ENCODE measurements around the gene ASB7. TPM values are rescaled to one million over a fixed set of nuclear protein-coding genes. Genes with fewer than 3 reads are reported as not detected.

The ASB7 gene
- total and polyA plus RNA-seq, 2 experiments from 2014 or later: 4.1 to 13.9 TPM

DNA sequence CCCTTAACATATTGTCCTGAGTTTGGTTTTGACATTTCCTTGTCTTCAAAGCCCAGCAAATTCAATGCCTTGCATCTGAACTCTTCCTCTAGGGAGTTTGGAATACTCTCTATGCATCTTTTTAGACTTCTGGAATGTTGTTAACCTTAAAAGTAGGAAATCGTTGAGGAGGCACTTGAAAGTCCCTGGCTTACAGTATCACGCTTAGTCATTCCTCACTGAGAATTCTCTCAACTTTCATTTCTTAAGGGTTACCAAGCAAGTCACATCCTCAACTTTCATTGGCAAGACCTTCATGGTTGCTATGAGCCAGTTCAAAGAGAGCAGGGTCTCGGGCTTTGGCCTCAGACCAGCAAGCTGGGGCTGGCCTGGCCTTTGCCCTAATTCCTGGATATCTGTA, 89.9 kb downstream of the ASB7 start:
- ATAC-seq: no peak
- no peak overlapping the region for H3K27ac Mint-ChIP-seq

More for the DNA sequence above, 89.9 kb downstream of the ASB7 start:
- no peaks in the 10 kb centered on the region for H3K36me3 ChIP-seq (ENCODE audit: insufficient read depth)
- H3F3A ChIP-seq (replicated peaks; ENCODE audit: low read depth): no peaks in the 10 kb centered on the region
- no peaks in the 10 kb centered on the region for H3K36me3 Mint-ChIP-seq (ENCODE audit: low read depth)
- H3K27ac ChIP-seq (ENCODE audit: low read depth): no peak overlapping the region
- H3K9me3 Mint-ChIP-seq: no peaks in the 10 kb centered on the region
- TF ChIP-seq REST (IDR thresholded peaks at IDR 0.05; ENCODE audit: unreplicated experiment) (no peak), STAT1 (IDR thresholded peaks at IDR 0.05; ENCODE audit: unreplicated experiment) (no peak), CTCF (conservative IDR thresholded peaks at IDR 0.05; ENCODE audit: low read depth in 2 of 2) (no peak), EZH2phosphoT487 (IDR thresholded peaks at IDR 0.05; ENCODE audit: unreplicated experiment) (no peak), JUNB (IDR thresholded peaks at IDR 0.05; ENCODE audit: unreplicated experiment) (no peak), NANOG (IDR thresholded peaks at IDR 0.05; ENCODE audit: borderline replicate concordance) (no peak), ETS1 (IDR thresholded peaks at IDR 0.05) (no peak), ZNF114 (CRISPR knock-in tag; IDR thresholded peaks at IDR 0.05) (no peak), CREB1 (CRISPR knock-in tag; IDR thresholded peaks at IDR 0.05; ENCODE audit: low read depth) (no peak), ZNF331 (CRISPR knock-in tag; IDR thresholded peaks at IDR 0.05; ENCODE audit: low read depth) (no peak), EZH2 (IDR thresholded peaks at IDR 0.05; ENCODE audit: low read depth, unreplicated experiment) (no peak), ZNF462 (CRISPR knock-in tag; IDR thresholded peaks at IDR 0.05) (no peak), POLR2AphosphoS5 (IDR thresholded peaks at IDR 0.05; ENCODE audit: low read depth) (no peak)
- no peak for DNase-seq (ENCODE audit: low spot score)
- peaks cover 5% of the 10 kb centered on the region for H3K4me1 Mint-ChIP-seq
- H2AFZ ChIP-seq: no peak overlapping the region
- no peaks in the 10 kb centered on the region for H3K79me2 ChIP-seq (replicated peaks; ENCODE audit: insufficient read depth)
- H3K4me1 ChIP-seq (ENCODE audit: insufficient read depth): no peaks in the 10 kb centered on the region
- H3K27me3 Mint-ChIP-seq (ENCODE audit: insufficient read depth, low read depth, poor library complexity): peaks cover 13% of the 10 kb centered on the region
- no peaks in the 10 kb centered on the region for H3K27me3 ChIP-seq (ENCODE audit: insufficient read depth)
- H3K4me3 ChIP-seq: no peak overlapping the region
- H3K4me2 ChIP-seq: no peak overlapping the region
- H3K9me2 ChIP-seq (ENCODE audit: insufficient read depth): peaks cover 4% of the 10 kb centered on the region; the same call in 1 of the 2 replicates
- H3K4me3 Mint-ChIP-seq: no peak overlapping the region
- H4K20me1 ChIP-seq (replicated peaks; ENCODE audit: insufficient read depth): no peaks in the 10 kb centered on the region

All from GM23338 (cell line).